ENCODE measurements around the gene ATXN7L1.
"Not testable (repeated sequence)": the region's sequence is repeated elsewhere in the genome, so short reads cannot be mapped to it uniquely, and the experiment has no call there.

The ATXN7L1 gene

GRCh38 chr7:105613611-105614330 lies 262.6 kb downstream of the ATXN7L1 start:
- no peak for DNase-seq (ENCODE audit: low read depth)

- DNase-seq (ENCODE audit: low read depth): no peak
Measured at GRCh38 chr7:105612806-105613205, 263.6 kb downstream of the ATXN7L1 start.

GRCh38 chr7:105611856-105612775 lies 264.3 kb downstream of the ATXN7L1 start:
- no peak for DNase-seq (ENCODE audit: low read depth)

- DNase-seq (ENCODE audit: low read depth): no peak
Measured at GRCh38 chr7:105610165-105610930, 266.1 kb downstream of the ATXN7L1 start.

GRCh38 chr7:105602325-105603305 lies 273.8 kb downstream of the ATXN7L1 start:
- no peak for DNase-seq (ENCODE audit: low read depth)

- no peak for DNase-seq (ENCODE audit: low read depth)
Measured at GRCh38 chr7:105600720-105601550, 275.5 kb downstream of the ATXN7L1 start.

- no peak for DNase-seq (ENCODE audit: low read depth)
Measured at GRCh38 chr7:105599551-105599950, 276.8 kb downstream of the ATXN7L1 start.

GRCh38 chr7:105599080-105599479 lies 277.3 kb downstream of the ATXN7L1 start:
- DNase-seq (ENCODE audit: low read depth): not testable (repeated sequence)

GRCh38 chr7:105596866-105597265 lies 279.5 kb downstream of the ATXN7L1 start:
- DNase-seq (ENCODE audit: low read depth): no peak

GRCh38 chr7:105594034-105594433 lies 282.4 kb downstream of the ATXN7L1 start:
- DNase-seq (ENCODE audit: low read depth): no peak

GRCh38 chr7:105591522-105591921 lies 284.9 kb downstream of the ATXN7L1 start:
- no peak for DNase-seq (ENCODE audit: low read depth)

GRCh38 chr7:105590793-105591192 lies 285.6 kb downstream of the ATXN7L1 start:
- no peak for DNase-seq (ENCODE audit: low read depth)

GRCh38 chr7:105589356-105590077 lies 286.9 kb downstream of the ATXN7L1 start:
- DNase-seq (ENCODE audit: low read depth): peak; percentile 30

GRCh38 chr7:105587909-105588635 lies 288.3 kb downstream of the ATXN7L1 start:
- DNase-seq (ENCODE audit: low read depth): no peak

GRCh38 chr7:105585850-105586500 lies 290.4 kb downstream of the ATXN7L1 start:
- no peak for DNase-seq (ENCODE audit: low read depth)

GRCh38 chr7:105584165-105584564 lies 292.2 kb downstream of the ATXN7L1 start:
- DNase-seq (ENCODE audit: low read depth): no peak

- no peak for DNase-seq (ENCODE audit: low read depth)
Measured at GRCh38 chr7:105583061-105583460, 293.3 kb downstream of the ATXN7L1 start.

- DNase-seq (ENCODE audit: low read depth): peak; percentile 54
Measured at GRCh38 chr7:105581066-105581811, 295.2 kb downstream of the ATXN7L1 start, which contains the start of gene EFCAB10. Gene EFCAB10, minus strand, starts transcription at chr7:105581493. Its CDS starts 30 bp downstream, at chr7:105581463.

All from activated T-cell treated with anti-CD3 and anti-CD28 coated beads for 48 hours (primary cell).